Nephron progenitor cell (in vitro differentiated cells): ENCODE data around the gene NOMO2.
"Not testable (repeated sequence)": the region's sequence is repeated elsewhere in the genome, so short reads cannot be mapped to it uniquely, and the experiment has no call there.

ENCODE experiments used
- DNase-seq: peaks from one replicate; pipeline ENCODE4 v3.0.0; 2021
- H3K27ac Mint-ChIP-seq: 2 replicates; pipeline ENCODE4 v1.8.0; 2021; ENCODE audit warnings: mild to moderate bottlenecking, moderate library complexity, mixed read lengths
- H3K27me3 Mint-ChIP-seq: 2 replicates; pipeline ENCODE4 v1.8.0; 2021; ENCODE audit warnings: mild to moderate bottlenecking, low read depth, mixed read lengths; ENCODE audit not compliant: poor library complexity
- H3K36me3 Mint-ChIP-seq: 2 replicates; pipeline ENCODE4 v1.8.0; 2021; ENCODE audit warnings: low read depth, mixed read lengths
- H3K4me1 Mint-ChIP-seq: 2 replicates; pipeline ENCODE4 v1.8.0; 2021; ENCODE audit warnings: mixed read lengths
- H3K4me3 Mint-ChIP-seq: 2 replicates; pipeline ENCODE4 v1.8.0; 2021; ENCODE audit warnings: mild to moderate bottlenecking, moderate library complexity, mixed read lengths
- H3K9me3 Mint-ChIP-seq: 2 replicates; pipeline ENCODE4 v1.8.0; 2021; ENCODE audit warnings: mild to moderate bottlenecking, moderate library complexity, mixed read lengths

The NOMO2 gene

GRCh38 chr16:18386517-18386916 lies 175.4 kb downstream of the NOMO2 start:
- not testable (repeated sequence) for H3K27me3 Mint-ChIP-seq, H3K4me3 Mint-ChIP-seq, H3K27ac Mint-ChIP-seq, H3K9me3 Mint-ChIP-seq, DNase-seq, H3K4me1 Mint-ChIP-seq, H3K36me3 Mint-ChIP-seq

GRCh38 chr16:18385285-18385684 lies 176.6 kb downstream of the NOMO2 start:
- not testable (repeated sequence) for H3K27ac Mint-ChIP-seq, H3K36me3 Mint-ChIP-seq, H3K27me3 Mint-ChIP-seq, DNase-seq, H3K9me3 Mint-ChIP-seq, H3K4me1 Mint-ChIP-seq, H3K4me3 Mint-ChIP-seq

- not testable (repeated sequence) for H3K27ac Mint-ChIP-seq, H3K4me3 Mint-ChIP-seq, H3K9me3 Mint-ChIP-seq, H3K27me3 Mint-ChIP-seq, H3K4me1 Mint-ChIP-seq, DNase-seq, H3K36me3 Mint-ChIP-seq
These were observed 177.0 kb downstream of the NOMO2 start for GRCh38 chr16:18384869-18385268.

DNA sequence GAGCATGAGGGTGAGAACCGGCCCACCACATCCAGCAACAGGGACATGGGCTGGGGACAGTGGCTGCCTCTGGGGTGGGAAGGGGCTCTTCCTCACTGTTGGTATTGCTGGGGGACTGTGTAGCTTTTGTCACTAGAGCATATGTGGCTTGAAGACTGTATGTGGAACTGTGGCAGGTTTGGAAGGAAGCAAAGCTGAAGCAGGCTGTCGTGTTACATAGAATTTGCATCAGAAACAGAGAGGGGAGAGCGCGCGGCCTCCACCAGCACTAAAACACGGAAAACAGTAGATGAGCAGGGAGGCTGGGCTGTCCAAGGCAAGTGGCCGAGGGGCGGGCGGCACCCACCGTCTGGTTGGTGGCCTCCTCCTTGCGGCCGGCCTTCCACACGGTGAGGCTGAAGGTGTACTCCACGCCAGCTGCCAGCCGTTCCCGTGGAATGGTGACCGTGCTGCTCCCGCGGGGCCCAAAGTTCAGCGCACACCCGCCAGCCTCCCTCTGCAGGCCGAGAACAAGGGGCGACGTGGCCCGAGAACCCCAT lies 177.7 kb downstream of the NOMO2 start:
- not testable (repeated sequence) for H3K27ac Mint-ChIP-seq, H3K36me3 Mint-ChIP-seq, H3K9me3 Mint-ChIP-seq, H3K4me1 Mint-ChIP-seq, H3K4me3 Mint-ChIP-seq, H3K27me3 Mint-ChIP-seq, DNase-seq

- not testable (repeated sequence) for H3K36me3 Mint-ChIP-seq, H3K27me3 Mint-ChIP-seq, H3K4me1 Mint-ChIP-seq, H3K9me3 Mint-ChIP-seq, H3K4me3 Mint-ChIP-seq, H3K27ac Mint-ChIP-seq, DNase-seq
These were observed 179.2 kb downstream of the NOMO2 start for GRCh38 chr16:18382696-18383095.
